Esophagus muscularis mucosa (tissue), 4 donors: ENCODE results near the gene ANP32B. TPM values are rescaled to one million over a fixed set of nuclear protein-coding genes. Genes with fewer than 3 reads are reported as not detected.

Experiments
- DNase-seq: peaks from one replicate; pipeline ENCODE4 v3.0.0-alpha.2; 2017; ENCODE audit errors: extremely low spot score
- H3K27ac ChIP-seq, 4 donors: fragments of 200-600 bp; sonication (generic); replicated peaks in 1 of 4; 1 replicate in 3 of 4; 2 replicates in 1 of 4; pipeline ENCODE4 v1.5.1; 2016 to 2019; ENCODE audit warnings: mild to moderate bottlenecking in 1 of 4
- H3K27me3 ChIP-seq, 4 donors: fragments of 200-600 bp; sonication (generic); one replicate each; pipeline versions ENCODE4 v1.5.1 to v1.6.0; 2016 to 2019
- H3K36me3 ChIP-seq, 4 donors: fragments of 200-600 bp; sonication (generic); one replicate each; pipeline ENCODE4 v1.5.1; 2016 to 2019
- H3K4me1 ChIP-seq, 4 donors: fragments of 200-600 bp; sonication (generic); one replicate each; pipeline ENCODE4 v1.5.1; 2016 to 2019
- H3K4me3 ChIP-seq, 4 donors: fragments of 200-600 bp; sonication (generic); 1 replicate in 2 of 4; 2 replicates in 2 of 4; pipeline ENCODE4 v1.5.1; 2016 to 2019; ENCODE audit warnings: mild to moderate bottlenecking in 4 of 4, moderate library complexity in 1 of 4
- H3K9me3 ChIP-seq, 4 donors: fragments of 200-600 bp; sonication (generic); 1 replicate in 3 of 4; 2 replicates in 1 of 4; pipeline ENCODE4 v1.5.1; 2016 to 2019
- CTCF ChIP-seq, 3 experiments: fragments of 200-600 bp in 2 of 3; fragments of 450-650 bp in 1 of 3; sonication (generic) in 2 of 3; IDR thresholded peaks; one replicate each; pipeline ENCODE4 v1.5.1; 2017 to 2019; ENCODE audit warnings: antibody characterized with exemption in 3 of 3, mild to moderate bottlenecking in 2 of 3, moderate library complexity in 1 of 3
- EP300 ChIP-seq: sonication (generic); formaldehyde crosslinking; IDR thresholded peaks from one replicate; pipeline ENCODE4 v1.6.1; 2017; ENCODE audit warnings: antibody characterized with exemption
- POLR2A ChIP-seq: fragments of 450-650 bp; IDR thresholded peaks from one replicate; pipeline ENCODE4 v1.6.1; 2017; ENCODE audit warnings: antibody characterized with exemption, moderate library complexity, mild to moderate bottlenecking, low read depth
- POLR2AphosphoS5 ChIP-seq, 2 donors: sonication (generic); formaldehyde crosslinking; IDR thresholded peaks; one replicate each; pipeline ENCODE4 v1.6.1; 2017; ENCODE audit warnings: antibody characterized with exemption in 2 of 2
- WGBS: methylation state at CpG from one replicate; pipeline ENCODE4 v1.1.5; 2018; 5-methylcytosine and 5-hydroxymethylcytosine counted together
- intact Hi-C: fragments of 100-400 bp; cut with DNase I; formaldehyde crosslinking; loops from one replicate; pipeline ENCODE4 v1.15.1; 2023
- total RNA-seq, 4 donors: library from RNA; depleted of rRNA; stranded (reverse); fragments of >200 nt; gene quantifications; one replicate each; pipeline versions ENCODE4 v1.1.0 to v1.2.1, GENCODE V29; 2016

ANP32B gene
- total RNA-seq, 4 donors from 2014 or later = 30.2 to 52.7 (median 39.9) TPM

- 82% methylated on average over 5 of the region's 5 CpGs for WGBS
- Histone ChIP-seq H3K27me3 (no peaks in the 10 kb centered on the region), H3K4me3 (no peak overlapping the region), H3K36me3 (no peaks in the 10 kb centered on the region), H3K9me3 (no peaks in the 10 kb centered on the region), H3K27ac (no peak overlapping the region), H3K4me1 (peaks cover 47 to 81% (median 79%) of the 10 kb centered on the region in 4 donors)
- TF ChIP-seq POLR2A (no peak), EP300 (no peak), POLR2AphosphoS5 (IDR thresholded peaks at IDR 0.05) (no peak), CTCF (IDR thresholded peaks at IDR 0.05) (no peak)
- intact Hi-C loops = no loop called here
- no peak for DNase-seq
These were observed 4.3 kb downstream of the ANP32B start for GRCh38 chr9:97987487-97987886.

- Histone ChIP-seq H3K4me1 (peaks cover 51 to 97% (median 87%) of the 10 kb centered on the region in 4 donors), H3K36me3 (peaks cover 0 to 8% (median 7%) of the 10 kb centered on the region in 4 donors), H3K27ac (no peak overlapping the region), H3K4me3 (no peak overlapping the region), H3K27me3 (no peaks in the 10 kb centered on the region), H3K9me3 (no peaks in the 10 kb centered on the region)
- intact Hi-C loops = no loop called here
- DNase-seq = no peak
- TF ChIP-seq CTCF (IDR thresholded peaks at IDR 0.05) (no peak), EP300 (no peak), POLR2A (no peak), POLR2AphosphoS5 (IDR thresholded peaks at IDR 0.05) (no peak)
- 50% methylated on average over 2 of the region's 2 CpGs for WGBS
These were observed 7.1 kb downstream of the ANP32B start for GRCh38 chr9:97990259-97990658.

- peaks cover 35 to 81% (median 72%) of the 10 kb centered on the region in 4 donors for H3K4me1 ChIP-seq
- WGBS = 73% methylated on average over 5 of the region's 5 CpGs
- H3K27ac ChIP-seq = no peak overlapping the region
- no peak for DNase-seq
- no peaks in the 10 kb centered on the region for H3K9me3 ChIP-seq
- H3K27me3 ChIP-seq = no peaks in the 10 kb centered on the region
- no peak overlapping the region for H3K4me3 ChIP-seq
- TF ChIP-seq POLR2A (no peak), CTCF (IDR thresholded peaks at IDR 0.05) (no peak), EP300 (no peak), POLR2AphosphoS5 (IDR thresholded peaks at IDR 0.05) (no peak)
- peaks cover 0 to 23% (median 22%) of the 10 kb centered on the region in 4 donors for H3K36me3 ChIP-seq
- intact Hi-C loops = no loop called here
These were observed 8.7 kb downstream of the ANP32B start for GRCh38 chr9:97991818-97992217.

GRCh38 chr9:97992219-97992618 is 9.1 kb downstream of the ANP32B start:
- Histone ChIP-seq H3K36me3 (peaks cover 0 to 26% (median 22%) of the 10 kb centered on the region in 4 donors), H3K27ac (no peak overlapping the region), H3K9me3 (no peaks in the 10 kb centered on the region), H3K4me1 (peaks cover 33 to 77% (median 68%) of the 10 kb centered on the region in 4 donors), H3K27me3 (no peaks in the 10 kb centered on the region), H3K4me3 (no peak overlapping the region)
- TF ChIP-seq CTCF (IDR thresholded peaks at IDR 0.05) (no peak), POLR2AphosphoS5 (IDR thresholded peaks at IDR 0.05) (no peak), POLR2A (no peak), EP300 (no peak)
- WGBS = 86% methylated on average over 6 of the region's 6 CpGs
- intact Hi-C loops = no loop called here
- DNase-seq = no peak

DNA sequence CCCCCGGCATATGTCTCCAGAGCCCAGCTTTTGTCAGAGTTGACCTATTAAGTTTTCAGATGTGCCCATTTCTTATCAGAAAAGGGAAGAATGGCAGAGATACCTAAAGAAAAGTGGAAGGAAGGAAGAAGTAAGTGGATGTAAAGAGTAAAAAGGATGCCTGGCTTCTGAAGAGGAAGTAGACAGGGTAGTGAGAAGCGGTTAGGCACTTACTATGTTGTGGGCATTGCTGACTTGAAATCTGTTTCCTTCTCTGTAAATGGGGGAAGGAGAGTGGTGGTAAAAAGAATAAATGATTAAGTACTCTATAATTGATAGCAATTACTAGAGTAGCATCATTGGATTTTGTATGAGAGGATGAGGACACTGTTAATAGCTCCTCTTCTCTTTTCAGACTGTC is 9.9 kb downstream of the ANP32B start:
- no peak for TF ChIP-seq POLR2A
- no peak for TF ChIP-seq CTCF (IDR thresholded peaks at IDR 0.05)
- no peak for TF ChIP-seq EP300
- no peak for TF ChIP-seq POLR2AphosphoS5 (IDR thresholded peaks at IDR 0.05)
- Histone ChIP-seq H3K4me3 (no peak overlapping the region), H3K9me3 (no peaks in the 10 kb centered on the region), H3K27ac (no peak overlapping the region), H3K4me1 (peaks cover 33 to 77% (median 65%) of the 10 kb centered on the region in 4 donors), H3K27me3 (no peaks in the 10 kb centered on the region), H3K36me3 (peaks cover 0 to 34% (median 22%) of the 10 kb centered on the region in 4 donors)
- no peak for DNase-seq
- intact Hi-C loops = no loop called here
- WGBS = 82% methylated on average over 2 of the region's 2 CpGs
